Upper lobe of left lung (tissue), 6 donors: ENCODE data around the gene PLCB2. TPM values are rescaled to one million over a fixed set of nuclear protein-coding genes. Genes with fewer than 3 reads are reported as not detected.

Experiments used
- ATAC-seq, 2 donors: fragments of 200-7000 bp; cut with Tn5 transposase; one replicate each; pipeline ENCODE4 v1.9.1; 2022; ENCODE audit warnings: mild to moderate bottlenecking in 2 of 2, moderate library complexity in 2 of 2; ENCODE audit not compliant: low FRiP score in 2 of 2
- DNase-seq, 2 donors: peaks; one replicate each; pipeline ENCODE4 v3.0.0-alpha.2; 2019 to 2020
- H3K27ac ChIP-seq, 4 donors: fragments of 200-600 bp; sonication (generic); one replicate each; pipeline ENCODE4 v1.5.1; 2016 to 2019
- H3K27me3 ChIP-seq, 4 donors: fragments of 200-600 bp; sonication (generic); one replicate each; pipeline ENCODE4 v1.5.1; 2017 to 2019
- H3K36me3 ChIP-seq, 4 donors: fragments of 200-600 bp; sonication (generic); one replicate each; pipeline ENCODE4 v1.5.1; 2016 to 2019
- H3K4me1 ChIP-seq, 4 donors: fragments of 200-600 bp; sonication (generic); one replicate each; pipeline ENCODE4 v1.5.1; 2018 to 2019
- H3K4me3 ChIP-seq, 4 donors: fragments of 200-600 bp; sonication (generic); one replicate each; pipeline ENCODE4 v1.5.1; 2017 to 2019; ENCODE audit warnings: mild to moderate bottlenecking in 2 of 4, moderate library complexity in 1 of 4
- H3K9me3 ChIP-seq, 4 donors: fragments of 200-600 bp; sonication (generic); one replicate each; pipeline ENCODE4 v1.5.1; 2018 to 2019
- EP300 ChIP-seq, 4 donors: sonication (generic); formaldehyde crosslinking; IDR thresholded peaks; one replicate each; pipeline ENCODE4 v1.5.1; 2017; ENCODE audit warnings: antibody characterized with exemption in 4 of 4, control low read depth in 2 of 4
- POLR2A ChIP-seq, 4 donors: fragments of 450-650 bp; IDR thresholded peaks; one replicate each; pipeline ENCODE4 v1.5.1; 2016 to 2017; ENCODE audit warnings: antibody characterized with exemption in 4 of 4, mild to moderate bottlenecking in 2 of 4
- POLR2AphosphoS5 ChIP-seq, 2 donors: sonication (generic); formaldehyde crosslinking; IDR thresholded peaks; one replicate each; pipeline ENCODE4 v1.5.1; 2017; ENCODE audit warnings: antibody characterized with exemption in 2 of 2
- WGBS, 2 donors: methylation state at CpG; one replicate each; pipeline ENCODE4 v1.1.5; 2017 to 2018; 5-methylcytosine and 5-hydroxymethylcytosine counted together
- total RNA-seq, 6 donors: library from RNA; depleted of rRNA in 4 of 6; stranded (reverse); fragments of >200 nt in 4 of 6; gene quantifications; one replicate each; pipeline versions ENCODE4 v1.1.0 to v1.2.1, GENCODE V29; 2016 to 2021
- TF ChIP-seq, protein P1 (sequence below), 6 experiments: fragments of 450-650 bp in 4 of 6; fragments of 200-600 bp in 2 of 6; sonication (generic) in 2 of 6; IDR thresholded peaks; one replicate each; pipeline ENCODE4 v1.5.1; 2016 to 2019; ENCODE audit warnings: antibody characterized with exemption in 6 of 6
- donor health status: DM: no; HTN: no; CAD: no; lungs with moderate emphysema.
- donor health status: DM: no; HTN: yes; CAD: no; lungs with severe emphysema.

Gene PLCB2
- total RNA-seq, 6 donors from 2014 or later, result 26.9 to 170 (median 85.7) TPM

- Histone ChIP-seq H3K9me3 (no peaks in the 10 kb centered on the region), H3K27ac (no peak overlapping the region), H3K27me3 (peaks cover 0 to 16% (median 12%) of the 10 kb centered on the region in 4 donors), H3K4me1 (peaks cover 17 to 35% (median 34%) of the 10 kb centered on the region in 4 donors), H3K4me3 (no peak overlapping the region), H3K36me3 (peaks cover 0 to 21% (median 3%) of the 10 kb centered on the region in 4 donors)
- DNase-seq (no peak), ATAC-seq (no peak)
- 85 to 95% methylated on average over 3 of the region's 3 CpGs for WGBS, 2 donors
- TF ChIP-seq, protein P1, sequence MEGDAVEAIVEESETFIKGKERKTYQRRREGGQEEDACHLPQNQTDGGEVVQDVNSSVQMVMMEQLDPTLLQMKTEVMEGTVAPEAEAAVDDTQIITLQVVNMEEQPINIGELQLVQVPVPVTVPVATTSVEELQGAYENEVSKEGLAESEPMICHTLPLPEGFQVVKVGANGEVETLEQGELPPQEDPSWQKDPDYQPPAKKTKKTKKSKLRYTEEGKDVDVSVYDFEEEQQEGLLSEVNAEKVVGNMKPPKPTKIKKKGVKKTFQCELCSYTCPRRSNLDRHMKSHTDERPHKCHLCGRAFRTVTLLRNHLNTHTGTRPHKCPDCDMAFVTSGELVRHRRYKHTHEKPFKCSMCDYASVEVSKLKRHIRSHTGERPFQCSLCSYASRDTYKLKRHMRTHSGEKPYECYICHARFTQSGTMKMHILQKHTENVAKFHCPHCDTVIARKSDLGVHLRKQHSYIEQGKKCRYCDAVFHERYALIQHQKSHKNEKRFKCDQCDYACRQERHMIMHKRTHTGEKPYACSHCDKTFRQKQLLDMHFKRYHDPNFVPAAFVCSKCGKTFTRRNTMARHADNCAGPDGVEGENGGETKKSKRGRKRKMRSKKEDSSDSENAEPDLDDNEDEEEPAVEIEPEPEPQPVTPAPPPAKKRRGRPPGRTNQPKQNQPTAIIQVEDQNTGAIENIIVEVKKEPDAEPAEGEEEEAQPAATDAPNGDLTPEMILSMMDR (IDR thresholded peaks at IDR 0.05), result no peak
- TF ChIP-seq POLR2AphosphoS5 (IDR thresholded peaks at IDR 0.05) (no peak), POLR2A (IDR thresholded peaks at IDR 0.05) (no peak), EP300 (IDR thresholded peaks at IDR 0.05) (no peak)
Observed at GRCh38 chr15:40287505-40287904, 20.2 kb downstream of the PLCB2 start.

DNA sequence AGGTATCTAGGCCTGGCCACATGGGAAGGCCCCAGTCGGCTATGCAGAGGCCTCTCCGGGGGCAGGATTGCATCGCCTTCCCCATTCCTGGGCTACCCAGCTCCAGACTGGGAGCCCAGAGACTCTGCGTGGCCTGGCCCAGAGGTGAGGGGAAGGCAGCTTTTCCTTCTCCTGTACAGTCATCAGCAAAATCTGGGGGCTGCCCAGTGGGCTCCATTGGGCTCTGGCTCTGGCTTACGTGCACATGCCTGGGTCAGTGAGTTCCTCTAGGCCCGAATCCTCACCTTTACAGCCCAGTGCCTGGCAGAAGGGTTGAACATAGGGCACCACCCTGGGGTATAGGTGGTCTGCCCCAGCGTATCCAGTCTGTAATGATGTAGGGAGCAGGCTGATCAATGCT, 20.9 kb downstream of the PLCB2 start:
- TF ChIP-seq, protein P1 (IDR thresholded peaks at IDR 0.05), result no peak
- no peak for TF ChIP-seq EP300 (IDR thresholded peaks at IDR 0.05)
- no peak for TF ChIP-seq POLR2AphosphoS5 (IDR thresholded peaks at IDR 0.05)
- no peak for TF ChIP-seq POLR2A (IDR thresholded peaks at IDR 0.05)
- peaks cover 0 to 18% (median 3%) of the 10 kb centered on the region in 4 donors for H3K36me3 ChIP-seq
- DNase-seq (no peak), ATAC-seq (no peak)
- WGBS, 2 donors, result 98 to 100% methylated on average over 3 to 5 of the region's 7 CpGs
- H3K4me1 ChIP-seq, result peaks cover 24 to 42% (median 40%) of the 10 kb centered on the region in 4 donors
- no peaks in the 10 kb centered on the region for H3K9me3 ChIP-seq
- no peak overlapping the region for H3K27ac ChIP-seq
- H3K4me3 ChIP-seq, result no peak overlapping the region
- peaks cover 0 to 23% (median 18%) of the 10 kb centered on the region in 4 donors for H3K27me3 ChIP-seq

- Histone ChIP-seq H3K9me3 (no peaks in the 10 kb centered on the region), H3K4me3 (no peak overlapping the region), H3K27me3 (peaks cover 0 to 30% (median 24%) of the 10 kb centered on the region in 4 donors), H3K4me1 (peaks cover 29 to 41% (median 39%) of the 10 kb centered on the region in 4 donors), H3K36me3 (peaks cover 0 to 14% (median 3%) of the 10 kb centered on the region in 4 donors), H3K27ac (no peak overlapping the region)
- WGBS, 2 donors, result 82 to 89% methylated on average over 6 to 7 of the region's 7 CpGs
- ATAC-seq (no peak), DNase-seq (no peak)
- TF ChIP-seq, protein P1 (IDR thresholded peaks at IDR 0.05), result no peak
- TF ChIP-seq POLR2AphosphoS5 (IDR thresholded peaks at IDR 0.05), result no peak
- TF ChIP-seq POLR2A (IDR thresholded peaks at IDR 0.05), result no peak
- no peak for TF ChIP-seq EP300 (IDR thresholded peaks at IDR 0.05)
Observed at GRCh38 chr15:40286061-40286532, 21.6 kb downstream of the PLCB2 start.

DNA sequence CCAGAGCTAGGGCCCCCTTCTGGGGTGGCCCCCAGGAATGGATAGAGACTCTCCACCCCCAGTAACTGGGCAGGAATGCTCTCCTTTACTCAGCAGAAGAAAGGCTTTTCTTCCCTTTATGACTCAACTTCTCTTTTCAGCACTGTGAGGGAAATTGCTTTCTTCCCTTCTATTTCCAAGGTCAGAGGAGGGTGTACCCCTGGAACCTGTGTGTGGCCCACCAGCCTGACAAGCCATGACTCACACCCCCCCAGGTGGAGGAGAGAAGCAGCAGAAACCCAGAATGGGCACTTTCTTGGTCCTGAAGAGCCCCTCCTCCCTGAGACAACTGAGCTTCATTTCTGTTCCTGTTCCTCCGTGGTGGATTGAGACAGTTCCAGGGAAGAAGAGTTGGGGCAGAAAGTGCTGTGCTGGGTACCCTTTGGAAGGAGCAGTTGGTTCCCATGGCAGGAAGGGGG, 22.2 kb downstream of the PLCB2 start:
- Histone ChIP-seq H3K36me3 (peaks cover 0 to 12% (median 3%) of the 10 kb centered on the region in 4 donors), H3K27ac (no peak overlapping the region), H3K4me3 (no peak overlapping the region), H3K4me1 (peaks cover 27 to 37% (median 35%) of the 10 kb centered on the region in 4 donors), H3K27me3 (peaks cover 0 to 35% (median 25%) of the 10 kb centered on the region in 4 donors), H3K9me3 (no peaks in the 10 kb centered on the region)
- 27 to 40% methylated on average over 1 of the region's 1 CpG for WGBS, 2 donors
- TF ChIP-seq EP300 (IDR thresholded peaks at IDR 0.05), result no peak
- no peak for TF ChIP-seq POLR2A (IDR thresholded peaks at IDR 0.05)
- TF ChIP-seq, protein P1 (IDR thresholded peaks at IDR 0.05), result no peak
- TF ChIP-seq POLR2AphosphoS5 (IDR thresholded peaks at IDR 0.05), result no peak
- DNase-seq, result no peak
- no peak for ATAC-seq

DNA sequence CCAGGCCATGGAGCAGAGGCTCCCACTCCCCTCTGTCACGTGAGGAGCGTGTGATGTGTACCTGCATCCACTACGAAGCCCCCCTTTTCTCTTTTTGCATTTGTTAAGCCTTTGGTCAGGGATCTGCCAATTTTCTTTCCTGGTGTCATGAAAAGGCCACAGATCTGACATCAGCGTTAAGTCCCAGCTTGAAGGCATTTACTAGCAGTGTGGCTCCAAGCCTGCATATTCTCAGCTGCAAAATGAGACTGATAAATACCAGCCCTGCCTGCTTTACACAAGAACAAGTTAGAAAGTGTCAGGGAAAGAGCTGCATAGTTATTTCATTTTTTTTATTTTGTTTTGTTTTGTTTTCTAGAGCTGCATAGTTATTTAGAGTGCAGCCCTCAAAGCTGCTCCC, 22.6 kb downstream of the PLCB2 start:
- Histone ChIP-seq H3K36me3 (peaks cover 0 to 9% (median 3%) of the 10 kb centered on the region in 4 donors), H3K27ac (no peak overlapping the region), H3K9me3 (no peaks in the 10 kb centered on the region), H3K27me3 (peaks cover 1 to 39% (median 27%) of the 10 kb centered on the region in 4 donors), H3K4me1 (peaks cover 27 to 34% (median 33%) of the 10 kb centered on the region in 4 donors), H3K4me3 (no peak overlapping the region)
- DNase-seq, result no peak
- WGBS, 2 donors, result 81 to 85% methylated on average over 4 of the region's 4 CpGs
- no peak for ATAC-seq
- TF ChIP-seq, protein P1 (IDR thresholded peaks at IDR 0.05), result no peak
- TF ChIP-seq POLR2AphosphoS5 (IDR thresholded peaks at IDR 0.05) (no peak), POLR2A (IDR thresholded peaks at IDR 0.05) (no peak), EP300 (IDR thresholded peaks at IDR 0.05) (no peak)
